ENCODE data around the gene NUP153. TPM values are rescaled to one million over a fixed set of nuclear protein-coding genes. Genes with fewer than 3 reads are reported as not detected.

Gene NUP153
- total and polyA plus RNA-seq, 2 of the 8 experiments (the other 6 are each of a cell fraction or from before 2014, with no cell fraction given): 47.0 to 84.8 TPM

- TF ChIP-seq CHD7 (IDR thresholded peaks at IDR 0.05; ENCODE audit: insufficient replicate concordance, low read length) (no peak), RBBP5 (IDR thresholded peaks at IDR 0.05; ENCODE audit: borderline replicate concordance, low read depth, low read length) (no peak), PHF8 (conservative IDR thresholded peaks at IDR 0.05; ENCODE audit: low read depth, low read length) (no peak), CHD2 (IDR thresholded peaks at IDR 0.05; ENCODE audit: low read length) (no peak), ASH2L (IDR thresholded peaks at IDR 0.05; ENCODE audit: low read length) (no peak), SP4 (IDR thresholded peaks at IDR 0.05; ENCODE audit: low read length) (no peak), GABPA (IDR thresholded peaks at IDR 0.05; ENCODE audit: borderline replicate concordance, insufficient read depth, low read length) (no peak), SIX5 (IDR thresholded peaks at IDR 0.05; ENCODE audit: low read depth, low read length) (no peak)
Observed at GRCh38 chr6:17719323-17720041, 12.8 kb upstream of the NUP153 start (continued).
